Left lung (tissue), 10 donors: Measurements from ENCODE around the gene KDM2B. TPM values are rescaled to one million over a fixed set of nuclear protein-coding genes. Genes with fewer than 3 reads are reported as not detected.

Experiments
- ATAC-seq: fragments of 200-7000 bp; cut with Tn5 transposase; one replicate; pipeline ENCODE4 v1.9.1; 2020; ENCODE audit warnings: moderate library complexity
- DNase-seq, 4 donors: peaks; one replicate each; pipeline ENCODE4 v3.0.0-alpha.2; 2013 to 2020
- H3K27ac ChIP-seq, 2 donors: fragments of 200-600 bp; sonication (generic) in 1 of 2; one replicate each; pipeline versions ENCODE4 v1.5.0 to v1.8.0; 2020 to 2021
- H3K27me3 ChIP-seq, 2 donors: fragments of 200-600 bp; sonication (generic) in 1 of 2; one replicate each; pipeline versions ENCODE4 v1.5.0 to v1.8.0; 2020 to 2021
- H3K36me3 ChIP-seq, 2 donors: fragments of 200-600 bp; sonication (generic) in 1 of 2; one replicate each; pipeline versions ENCODE4 v1.5.0 to v1.8.0; 2020 to 2021
- H3K4me1 ChIP-seq, 2 donors: fragments of 200-600 bp; one replicate each; pipeline ENCODE4 v1.8.0; 2021
- H3K4me3 ChIP-seq, 2 donors: fragments of 200-600 bp; sonication (generic) in 1 of 2; one replicate each; pipeline versions ENCODE4 v1.5.0 to v1.8.0; 2020 to 2021; ENCODE audit warnings: mild to moderate bottlenecking in 1 of 2
- H3K9me3 ChIP-seq, 2 donors: fragments of 200-600 bp; sonication (generic) in 1 of 2; one replicate each; pipeline versions ENCODE4 v1.5.0 to v1.8.0; 2020 to 2021
- intact Hi-C, 2 donors: fragments of 100-400 bp; cut with DNase I; formaldehyde crosslinking; loops; one replicate each; pipeline versions ENCODE4 v1.11.2 to v1.14.2; 2022
- polyA plus RNA-seq, 6 donors: library from polyadenylated mRNA; unstranded; fragments of 120-200 nt; gene quantifications; one replicate each; pipeline ENCODE4 v1.2.1, GENCODE V29; 2013; ENCODE audit not compliant: insufficient read length in 6 of 6
- total RNA-seq, 2 donors: library from RNA; stranded (reverse); fragmentation: NEBNext Ultra II Directional; extraction: Animal tissue kit (Norgen Biotek cat#: 25700); gene quantifications; one replicate each; pipeline ENCODE4 v1.2.1, GENCODE V29; 2021
- TF ChIP-seq, protein P1 (sequence below), 2 donors: fragments of 200-600 bp; sonication (generic) in 1 of 2; IDR thresholded peaks; one replicate each; pipeline versions ENCODE4 v1.5.0 to v1.8.0; 2021; ENCODE audit warnings: antibody characterized with exemption in 2 of 2
- donor health status: DM: no; HTN: yes; CAD: no.
- donor health status: DM: no; HTN: no; CAD: no.

The KDM2B gene
- total and polyA plus RNA-seq, 8 donors = 22.9 to 44.7 (median 38.0) TPM

DNA sequence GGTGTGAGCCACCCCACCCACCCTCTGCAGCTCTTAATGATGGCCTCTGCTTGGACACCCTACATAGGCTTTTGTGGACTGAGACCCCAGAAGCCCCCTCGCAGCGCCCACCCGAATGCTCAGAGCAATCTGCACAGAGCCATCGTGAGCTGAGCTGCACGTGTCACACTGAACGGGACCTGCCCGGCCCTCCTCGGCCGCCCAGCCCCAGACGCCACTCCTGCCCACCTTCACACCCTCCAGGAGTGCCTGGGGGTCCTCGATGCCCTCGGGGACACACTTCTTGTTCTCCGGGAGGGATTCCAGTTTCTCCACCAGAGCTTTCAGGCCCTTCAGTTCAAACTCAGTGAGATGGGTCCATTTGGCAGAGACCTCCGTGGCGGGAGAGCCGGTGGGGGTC is 71.5 kb downstream of the KDM2B start:
- Histone ChIP-seq H3K27me3 (no peaks in the 10 kb centered on the region), H3K4me1 (no peaks in the 10 kb centered on the region), H3K27ac (no peak overlapping the region), H3K36me3 (peaks cover 0 to 50% of the 10 kb centered on the region in 2 donors), H3K9me3 (no peaks in the 10 kb centered on the region), H3K4me3 (no peak overlapping the region)
- TF ChIP-seq, protein P1, sequence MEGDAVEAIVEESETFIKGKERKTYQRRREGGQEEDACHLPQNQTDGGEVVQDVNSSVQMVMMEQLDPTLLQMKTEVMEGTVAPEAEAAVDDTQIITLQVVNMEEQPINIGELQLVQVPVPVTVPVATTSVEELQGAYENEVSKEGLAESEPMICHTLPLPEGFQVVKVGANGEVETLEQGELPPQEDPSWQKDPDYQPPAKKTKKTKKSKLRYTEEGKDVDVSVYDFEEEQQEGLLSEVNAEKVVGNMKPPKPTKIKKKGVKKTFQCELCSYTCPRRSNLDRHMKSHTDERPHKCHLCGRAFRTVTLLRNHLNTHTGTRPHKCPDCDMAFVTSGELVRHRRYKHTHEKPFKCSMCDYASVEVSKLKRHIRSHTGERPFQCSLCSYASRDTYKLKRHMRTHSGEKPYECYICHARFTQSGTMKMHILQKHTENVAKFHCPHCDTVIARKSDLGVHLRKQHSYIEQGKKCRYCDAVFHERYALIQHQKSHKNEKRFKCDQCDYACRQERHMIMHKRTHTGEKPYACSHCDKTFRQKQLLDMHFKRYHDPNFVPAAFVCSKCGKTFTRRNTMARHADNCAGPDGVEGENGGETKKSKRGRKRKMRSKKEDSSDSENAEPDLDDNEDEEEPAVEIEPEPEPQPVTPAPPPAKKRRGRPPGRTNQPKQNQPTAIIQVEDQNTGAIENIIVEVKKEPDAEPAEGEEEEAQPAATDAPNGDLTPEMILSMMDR (IDR thresholded peaks at IDR 0.05) = no peak
- DNase-seq = no peak
- intact Hi-C loops = no loop called here
- no peak for ATAC-seq

GRCh38 chr12:121508533-121508932 is 72.3 kb downstream of the KDM2B start:
- Histone ChIP-seq H3K9me3 (no peaks in the 10 kb centered on the region), H3K4me3 (no peak overlapping the region), H3K36me3 (peaks cover 0 to 50% of the 10 kb centered on the region in 2 donors), H3K27ac (no peak overlapping the region), H3K4me1 (no peaks in the 10 kb centered on the region), H3K27me3 (no peaks in the 10 kb centered on the region)
- intact Hi-C loops = no loop called here
- TF ChIP-seq, protein P1 (IDR thresholded peaks at IDR 0.05) = no peak
- DNase-seq (no peak), ATAC-seq (no peak)

GRCh38 chr12:121507984-121508383 is 72.8 kb downstream of the KDM2B start:
- intact Hi-C loops = no loop called here
- Histone ChIP-seq H3K36me3 (peaks cover 0 to 44% of the 10 kb centered on the region in 2 donors), H3K9me3 (no peaks in the 10 kb centered on the region), H3K4me1 (no peaks in the 10 kb centered on the region), H3K4me3 (no peak overlapping the region), H3K27me3 (no peaks in the 10 kb centered on the region), H3K27ac (no peak overlapping the region)
- TF ChIP-seq, protein P1 (IDR thresholded peaks at IDR 0.05) = no peak
- ATAC-seq (no peak), DNase-seq (no peak)

- H3K36me3 ChIP-seq = peaks cover 0 to 40% of the 10 kb centered on the region in 2 donors
- DNase-seq = no peak
- H3K9me3 ChIP-seq = no peaks in the 10 kb centered on the region
- intact Hi-C loops = no loop called here
- no peaks in the 10 kb centered on the region for H3K27me3 ChIP-seq
- H3K4me3 ChIP-seq = no peak overlapping the region
- TF ChIP-seq, protein P1 (IDR thresholded peaks at IDR 0.05) = no peak
- no peaks in the 10 kb centered on the region for H3K4me1 ChIP-seq
- peak; percentile 75 for ATAC-seq
- no peak overlapping the region for H3K27ac ChIP-seq
These were observed 73.6 kb downstream of the KDM2B start for GRCh38 chr12:121507245-121507644.

DNA sequence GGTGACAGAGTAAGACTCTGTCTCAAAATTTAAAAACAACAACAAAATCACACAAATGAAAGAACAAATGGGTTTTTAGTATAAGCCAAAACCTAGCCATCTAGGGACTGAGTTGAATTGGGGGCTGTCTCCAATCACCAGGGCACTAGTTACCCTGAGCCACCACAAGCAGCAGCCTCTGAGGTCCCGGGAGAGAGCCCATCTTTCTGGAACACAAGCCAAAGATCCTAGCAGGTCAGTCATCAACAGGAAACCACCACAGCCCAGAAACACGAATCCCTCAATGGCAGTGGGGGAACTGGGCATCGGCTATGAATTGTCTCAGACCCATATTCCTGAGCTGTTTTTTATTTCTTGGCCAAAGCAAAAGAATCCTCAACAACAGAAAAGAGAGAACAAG is 75.3 kb downstream of the KDM2B start:
- TF ChIP-seq, protein P1 (IDR thresholded peaks at IDR 0.05) = no peak
- Histone ChIP-seq H3K9me3 (no peaks in the 10 kb centered on the region), H3K4me3 (no peak overlapping the region), H3K27ac (no peak overlapping the region), H3K27me3 (no peaks in the 10 kb centered on the region), H3K36me3 (peaks cover 0 to 35% of the 10 kb centered on the region in 2 donors), H3K4me1 (no peaks in the 10 kb centered on the region)
- DNase-seq = no peak
- intact Hi-C loops = no loop called here
- ATAC-seq = no peak
